HepG2 (cell line): ENCODE measurements around the gene CNTN5. TPM values are rescaled to one million over a fixed set of nuclear protein-coding genes. Genes with fewer than 3 reads are reported as not detected.

Experiments
- CAMTA2 ChIP-seq: sonication (generic); formaldehyde crosslinking; IDR thresholded peaks from 2 replicates; pipeline ENCODE4 v1.4.0; 2020; ENCODE audit warnings: mild to moderate bottlenecking, missing genetic modification reagents, borderline replicate concordance
- ISX ChIP-seq: sonication (generic); formaldehyde crosslinking; conservative IDR thresholded peaks from 2 replicates; pipeline ENCODE4 v1.5.0; 2020; ENCODE audit warnings: missing genetic modification reagents
- MEF2D ChIP-seq: sonication (generic); formaldehyde crosslinking; IDR thresholded peaks from 2 replicates; pipeline ENCODE4 v1.5.1; 2020; ENCODE audit warnings: mild to moderate bottlenecking, missing genetic modification reagents
- NR2F1 ChIP-seq, 2 experiments: fragments of 450-650 bp in 1 of 2; formaldehyde crosslinking in 1 of 2; IDR thresholded peaks; 2 replicates each; pipeline versions ENCODE4 v1.5.0 to v1.6.1; 2016 to 2020; ENCODE audit warnings: mild to moderate bottlenecking in 1 of 2, missing compliant biosample characterization in 1 of 2, missing genetic modification reagents in 1 of 2, moderate library complexity in 1 of 2
- ZNF839 ChIP-seq: sonication (generic); formaldehyde crosslinking; IDR thresholded peaks from 2 replicates; pipeline ENCODE4 v1.4.0; 2020; ENCODE audit warnings: missing genetic modification reagents, mild to moderate bottlenecking, borderline replicate concordance
- polyA plus RNA-seq, 8 experiments: library from polyadenylated mRNA; depleted of rRNA in 3 of 8; stranded (reverse) in 7 of 8; unstranded in 1 of 8; fragments of >200 nt; fragmentation: Illumina TruSeq in 4 of 8; extraction: Trizol in 4 of 8; gene quantifications; 2 replicates each; pipeline versions ENCODE4 v1.2.1 to v1.2.3, GENCODE V29; 2011 to 2016; ENCODE audit warnings: low read depth in 4 of 8, missing spikeins in 1 of 8, mixed read lengths in 1 of 8; ENCODE audit not compliant: insufficient read depth in 1 of 8
- total RNA-seq, 5 experiments: library from RNA; depleted of rRNA; stranded (reverse); fragments of >200 nt; fragmentation: Illumina TruSeq; extraction: Trizol; gene quantifications; 2 replicates each; pipeline ENCODE4 v1.2.3, GENCODE V29; 2016; ENCODE audit warnings: low read depth in 1 of 5
- TF ChIP-seq, protein P1 (sequence below), 2 experiments: fragments of 450-650 bp in 1 of 2; sonication (generic) in 1 of 2; formaldehyde crosslinking in 1 of 2; IDR thresholded peaks; 2 replicates each; pipeline versions ENCODE4 v1.6.1 to v1.8.0; 2016 to 2022; ENCODE audit warnings: antibody characterized with exemption in 1 of 2, mild to moderate bottlenecking in 1 of 2, missing genetic modification reagents in 1 of 2
- TF ChIP-seq, protein P2 (sequence below): sonication (generic); formaldehyde crosslinking; IDR thresholded peaks from 2 replicates; pipeline ENCODE4 v1.4.0; 2020; ENCODE audit warnings: low read depth, mild to moderate bottlenecking, missing genetic modification reagents
- TF ChIP-seq, protein P3 (sequence below): sonication (generic); formaldehyde crosslinking; IDR thresholded peaks from 2 replicates; pipeline ENCODE4 v1.8.0; 2022; ENCODE audit warnings: low read depth, missing genetic modification reagents

The CNTN5 gene
- total and polyA plus RNA-seq, 2 of the 13 experiments (the other 11 are each of a cell fraction or from before 2014, with no cell fraction given), result not detected

GRCh38 chr11:100308202-100308601 lies 1287.5 kb downstream of the CNTN5 start (continued):
- TF ChIP-seq, protein P1, sequence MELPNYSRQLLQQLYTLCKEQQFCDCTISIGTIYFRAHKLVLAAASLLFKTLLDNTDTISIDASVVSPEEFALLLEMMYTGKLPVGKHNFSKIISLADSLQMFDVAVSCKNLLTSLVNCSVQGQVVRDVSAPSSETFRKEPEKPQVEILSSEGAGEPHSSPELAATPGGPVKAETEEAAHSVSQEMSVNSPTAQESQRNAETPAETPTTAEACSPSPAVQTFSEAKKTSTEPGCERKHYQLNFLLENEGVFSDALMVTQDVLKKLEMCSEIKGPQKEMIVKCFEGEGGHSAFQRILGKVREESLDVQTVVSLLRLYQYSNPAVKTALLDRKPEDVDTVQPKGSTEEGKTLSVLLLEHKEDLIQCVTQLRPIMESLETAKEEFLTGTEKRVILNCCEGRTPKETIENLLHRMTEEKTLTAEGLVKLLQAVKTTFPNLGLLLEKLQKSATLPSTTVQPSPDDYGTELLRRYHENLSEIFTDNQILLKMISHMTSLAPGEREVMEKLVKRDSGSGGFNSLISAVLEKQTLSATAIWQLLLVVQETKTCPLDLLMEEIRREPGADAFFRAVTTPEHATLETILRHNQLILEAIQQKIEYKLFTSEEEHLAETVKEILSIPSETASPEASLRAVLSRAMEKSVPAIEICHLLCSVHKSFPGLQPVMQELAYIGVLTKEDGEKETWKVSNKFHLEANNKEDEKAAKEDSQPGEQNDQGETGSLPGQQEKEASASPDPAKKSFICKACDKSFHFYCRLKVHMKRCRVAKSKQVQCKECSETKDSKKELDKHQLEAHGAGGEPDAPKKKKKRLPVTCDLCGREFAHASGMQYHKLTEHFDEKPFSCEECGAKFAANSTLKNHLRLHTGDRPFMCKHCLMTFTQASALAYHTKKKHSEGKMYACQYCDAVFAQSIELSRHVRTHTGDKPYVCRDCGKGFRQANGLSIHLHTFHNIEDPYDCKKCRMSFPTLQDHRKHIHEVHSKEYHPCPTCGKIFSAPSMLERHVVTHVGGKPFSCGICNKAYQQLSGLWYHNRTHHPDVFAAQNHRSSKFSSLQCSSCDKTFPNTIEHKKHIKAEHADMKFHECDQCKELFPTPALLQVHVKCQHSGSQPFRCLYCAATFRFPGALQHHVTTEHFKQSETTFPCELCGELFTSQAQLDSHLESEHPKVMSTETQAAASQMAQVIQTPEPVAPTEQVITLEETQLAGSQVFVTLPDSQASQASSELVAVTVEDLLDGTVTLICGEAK (IDR thresholded peaks at IDR 0.05), result no peak
- TF ChIP-seq, protein P1 (CRISPR knock-in tag; IDR thresholded peaks at IDR 0.05), result no peak
- no peak for TF ChIP-seq NR2F1 (CRISPR knock-in tag; IDR thresholded peaks at IDR 0.05)
- TF ChIP-seq, protein P2, sequence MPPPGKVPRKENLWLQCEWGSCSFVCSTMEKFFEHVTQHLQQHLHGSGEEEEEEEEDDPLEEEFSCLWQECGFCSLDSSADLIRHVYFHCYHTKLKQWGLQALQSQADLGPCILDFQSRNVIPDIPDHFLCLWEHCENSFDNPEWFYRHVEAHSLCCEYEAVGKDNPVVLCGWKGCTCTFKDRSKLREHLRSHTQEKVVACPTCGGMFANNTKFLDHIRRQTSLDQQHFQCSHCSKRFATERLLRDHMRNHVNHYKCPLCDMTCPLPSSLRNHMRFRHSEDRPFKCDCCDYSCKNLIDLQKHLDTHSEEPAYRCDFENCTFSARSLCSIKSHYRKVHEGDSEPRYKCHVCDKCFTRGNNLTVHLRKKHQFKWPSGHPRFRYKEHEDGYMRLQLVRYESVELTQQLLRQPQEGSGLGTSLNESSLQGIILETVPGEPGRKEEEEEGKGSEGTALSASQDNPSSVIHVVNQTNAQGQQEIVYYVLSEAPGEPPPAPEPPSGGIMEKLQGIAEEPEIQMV (CRISPR knock-in tag), result no peak
- no peak for TF ChIP-seq ISX (CRISPR knock-in tag)
- TF ChIP-seq MEF2D (CRISPR knock-in tag), result no peak
- no peak for TF ChIP-seq CAMTA2 (CRISPR knock-in tag)
- no peak for TF ChIP-seq ZNF839 (CRISPR knock-in tag)
- TF ChIP-seq, protein P3, sequence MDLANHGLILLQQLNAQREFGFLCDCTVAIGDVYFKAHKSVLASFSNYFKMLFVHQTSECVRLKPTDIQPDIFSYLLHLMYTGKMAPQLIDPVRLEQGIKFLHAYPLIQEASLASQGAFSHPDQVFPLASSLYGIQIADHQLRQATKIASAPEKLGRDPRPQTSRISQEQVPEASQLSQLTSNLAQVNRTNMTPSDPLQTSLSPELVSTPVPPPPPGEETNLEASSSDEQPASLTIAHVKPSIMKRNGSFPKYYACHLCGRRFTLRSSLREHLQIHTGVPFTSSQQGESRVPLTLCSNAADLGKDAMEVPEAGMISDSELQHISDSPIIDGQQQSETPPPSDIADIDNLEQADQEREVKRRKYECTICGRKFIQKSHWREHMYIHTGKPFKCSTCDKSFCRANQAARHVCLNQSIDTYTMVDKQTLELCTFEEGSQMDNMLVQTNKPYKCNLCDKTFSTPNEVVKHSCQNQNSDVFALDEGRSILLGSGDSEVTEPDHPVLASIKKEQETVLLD (CRISPR knock-in tag), result no peak
